Gastrocnemius medialis (tissue), 4 donors: ENCODE measurements around the gene GALNS.

Experiments
- CTCF ChIP-seq, 5 experiments: fragments of 450-650 bp in 3 of 5; fragments of 200-600 bp in 2 of 5; sonication (generic) in 2 of 5; IDR thresholded peaks in 4 of 5; conservative IDR thresholded peaks in 1 of 5; 1 replicate in 4 of 5; 2 replicates in 1 of 5; pipeline ENCODE4 v1.5.1; 2016 to 2019; ENCODE audit warnings: antibody characterized with exemption in 5 of 5, mild to moderate bottlenecking in 3 of 5, moderate library complexity in 3 of 5
- POLR2A ChIP-seq, 2 donors: fragments of 450-650 bp; IDR thresholded peaks; one replicate each; pipeline ENCODE4 v1.6.1; 2017; ENCODE audit warnings: antibody characterized with exemption in 2 of 2, mild to moderate bottlenecking in 2 of 2, moderate library complexity in 2 of 2

GRCh38 chr16:88787579-88788314 lies 69.0 kb downstream of the GALNS start:
- no peak for TF ChIP-seq CTCF (IDR thresholded peaks at IDR 0.05 in 4 of 5, conservative IDR thresholded peaks at IDR 0.05 in 1 of 5)
- no peak for TF ChIP-seq POLR2A (IDR thresholded peaks at IDR 0.05)
